GM19372 (cell line): ENCODE measurements around the gene PMEPA1.
A peak's percentile ranks its signal among the peaks of the same experiment; 100 is the strongest.

Source experiments
- ATAC-seq: cut with Tn5 transposase; IDR thresholded peaks from one replicate; pipeline ENCODE4 v1.9.1; 2021; ENCODE audit warnings: mild to moderate bottlenecking, low read depth, moderate library complexity; ENCODE audit not compliant: unreplicated experiment

Gene PMEPA1

DNA sequence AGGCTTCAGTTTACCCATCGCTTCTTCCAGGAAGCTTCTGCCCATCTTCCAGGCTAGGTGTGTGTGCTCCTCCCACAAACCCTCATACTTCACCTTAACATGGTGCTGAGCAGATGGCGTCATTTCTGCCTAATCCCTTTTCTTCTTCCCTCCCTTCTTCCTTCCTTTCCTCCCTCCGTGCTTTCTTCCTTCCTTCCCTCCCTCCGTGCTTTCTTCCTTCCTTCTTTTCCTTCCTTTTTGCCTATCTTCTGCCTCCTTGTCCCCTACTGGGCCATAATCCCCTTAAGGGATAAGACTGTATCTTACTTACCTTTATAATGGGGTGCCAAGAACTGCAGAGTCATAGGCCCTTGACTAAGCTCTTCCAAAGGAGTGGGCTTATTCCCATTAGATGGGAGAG lies 27.5 kb upstream of the PMEPA1 start:
- no peak for ATAC-seq

DNA sequence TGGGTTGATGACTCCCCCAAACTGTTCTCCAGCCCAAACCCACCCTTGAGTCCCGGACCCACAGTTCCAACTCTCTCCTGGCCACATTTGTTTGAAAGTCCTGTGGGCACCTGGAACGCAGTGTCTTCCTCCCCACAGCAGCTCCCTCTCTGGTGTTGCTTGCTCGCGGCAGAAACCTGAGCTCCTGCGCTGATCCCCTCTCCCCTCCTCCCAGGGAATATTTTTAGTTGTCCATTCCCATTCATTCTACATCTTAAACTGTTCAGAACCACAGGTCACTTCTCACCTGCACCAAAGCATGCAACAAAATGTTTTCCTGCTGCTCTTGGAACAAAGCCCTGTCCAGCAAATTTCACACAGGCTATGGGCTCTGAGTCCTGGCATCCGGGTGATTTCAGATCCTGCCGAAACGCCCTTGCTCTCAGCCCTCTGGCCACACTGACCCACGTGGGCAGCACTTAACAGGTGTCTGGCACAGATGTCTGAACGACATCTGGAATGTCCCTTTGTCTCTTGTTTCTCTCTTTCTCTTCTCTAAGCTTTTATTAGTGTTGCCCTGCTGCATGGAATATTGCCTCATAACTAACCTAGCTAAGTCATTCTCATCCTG lies 27.0 kb upstream of the PMEPA1 start:
- no peak for ATAC-seq

DNA sequence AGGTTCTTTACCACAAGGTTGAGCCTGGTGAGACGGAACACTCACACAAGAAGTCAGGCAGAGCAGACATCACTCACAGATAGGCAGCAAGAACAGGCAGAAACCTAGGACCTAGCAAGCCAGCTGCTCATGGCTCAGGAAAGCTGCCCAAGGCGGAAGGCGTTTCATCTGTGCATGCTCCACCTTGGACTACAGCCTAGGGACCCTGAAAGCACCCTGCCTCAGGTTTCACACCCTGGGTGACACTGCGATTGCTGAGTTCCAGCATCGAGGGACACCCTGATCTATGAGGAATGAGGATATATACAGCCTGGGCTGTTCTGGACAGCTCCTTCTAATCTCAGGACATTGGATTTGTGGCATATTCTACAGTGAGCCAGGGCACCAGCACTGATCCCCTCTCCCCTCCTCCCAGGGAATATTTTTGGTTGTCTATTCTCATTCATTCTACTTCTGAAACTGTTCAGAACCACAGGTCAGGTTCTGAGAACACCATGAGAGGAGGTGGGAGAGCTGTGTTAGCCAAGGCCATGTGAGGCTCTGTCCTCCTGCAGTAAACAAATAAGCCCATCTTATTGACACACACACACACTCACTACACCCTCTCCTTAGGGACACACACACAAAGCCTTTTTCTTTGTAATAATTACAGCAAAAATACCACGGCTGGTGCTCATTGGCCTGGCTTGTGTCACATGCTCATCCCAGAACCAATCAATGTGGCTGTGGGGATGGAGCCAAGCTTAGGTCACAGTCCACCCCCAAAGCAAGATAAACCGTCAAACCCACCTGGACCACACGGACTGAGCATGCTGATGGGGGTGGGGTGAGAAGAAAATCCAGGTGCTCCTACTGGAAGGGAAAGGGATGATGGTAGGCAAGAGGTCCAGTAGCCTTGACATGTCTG lies 26.3 kb upstream of the PMEPA1 start:
- no peak for ATAC-seq

DNA sequence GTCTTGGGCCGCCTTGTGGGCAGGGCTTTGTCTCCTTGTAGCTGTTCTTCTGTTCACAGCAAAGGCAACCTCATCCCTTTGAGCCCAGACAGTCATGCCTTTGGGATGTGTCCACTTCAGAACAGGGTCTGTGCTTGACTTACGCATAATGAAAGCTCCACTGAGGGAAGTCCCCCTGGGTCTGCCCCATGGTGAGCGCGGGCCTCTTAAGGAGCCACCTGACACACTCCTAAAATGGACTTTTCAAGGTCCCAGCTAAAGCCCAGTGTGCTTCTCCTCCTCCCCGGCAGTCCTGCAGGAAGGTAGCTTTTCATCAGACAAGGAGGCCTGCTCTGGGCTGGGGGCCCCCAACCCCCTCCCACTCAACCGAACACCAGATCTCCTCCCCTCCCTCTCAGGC lies 24.9 kb upstream of the PMEPA1 start:
- no peak for ATAC-seq

DNA sequence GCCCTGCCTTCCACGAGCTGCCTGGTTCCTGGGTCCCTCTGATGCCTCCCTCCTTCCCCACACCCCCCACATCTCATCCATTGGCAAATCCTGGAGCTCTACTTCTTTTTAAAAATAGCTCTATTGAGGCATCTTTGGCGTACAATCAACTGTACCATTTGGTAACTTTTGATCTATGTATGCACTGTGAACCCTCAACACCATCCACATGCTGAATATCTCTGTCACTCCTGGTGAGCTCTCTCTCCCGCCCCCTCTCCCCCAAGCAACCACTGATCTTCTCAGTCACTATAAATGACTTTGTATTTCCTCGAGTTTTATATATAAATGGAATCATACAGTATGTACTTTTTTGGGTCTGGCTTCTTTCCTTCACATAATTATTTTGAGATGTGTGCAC lies 22.4 kb upstream of the PMEPA1 start:
- ATAC-seq: no peak

DNA sequence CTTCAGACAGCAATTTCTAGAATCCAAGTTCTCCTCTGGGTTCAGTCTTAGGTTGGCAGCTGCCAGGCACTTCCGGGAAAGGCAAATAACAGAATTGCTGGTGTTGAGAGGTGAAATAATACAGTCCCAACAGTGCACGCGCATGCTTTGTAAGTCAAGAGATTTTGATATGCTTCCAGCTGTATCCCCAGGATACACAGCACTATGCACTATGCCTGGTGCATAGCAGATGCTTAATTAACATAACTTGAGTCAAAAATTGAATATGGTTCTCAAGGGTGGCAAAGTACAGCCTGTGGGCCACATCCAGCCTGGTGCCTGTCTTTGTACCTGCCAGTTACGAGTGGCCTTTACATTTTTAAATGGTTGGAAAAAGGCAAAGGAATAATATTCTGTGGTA lies 18.9 kb upstream of the PMEPA1 start:
- no peak for ATAC-seq

DNA sequence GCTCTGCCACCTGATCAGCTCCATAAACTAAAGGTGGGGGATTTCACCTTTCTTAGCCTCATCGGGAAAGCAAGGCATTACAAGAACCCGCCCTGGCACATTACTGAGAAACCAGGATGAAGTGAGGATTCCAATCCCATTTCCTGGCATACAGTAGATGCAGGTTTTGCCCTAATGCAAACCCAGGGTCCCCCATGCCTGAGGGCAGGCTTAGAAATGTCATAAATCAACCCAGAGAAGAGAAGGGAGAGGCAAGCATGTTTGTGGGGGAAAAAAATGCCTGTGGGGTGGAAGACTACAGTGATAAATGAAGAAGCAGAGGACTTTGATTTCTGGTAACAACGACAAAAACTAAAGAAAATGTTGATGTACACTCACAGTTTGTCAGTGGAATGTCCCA lies 18.0 kb upstream of the PMEPA1 start:
- ATAC-seq: no peak

DNA sequence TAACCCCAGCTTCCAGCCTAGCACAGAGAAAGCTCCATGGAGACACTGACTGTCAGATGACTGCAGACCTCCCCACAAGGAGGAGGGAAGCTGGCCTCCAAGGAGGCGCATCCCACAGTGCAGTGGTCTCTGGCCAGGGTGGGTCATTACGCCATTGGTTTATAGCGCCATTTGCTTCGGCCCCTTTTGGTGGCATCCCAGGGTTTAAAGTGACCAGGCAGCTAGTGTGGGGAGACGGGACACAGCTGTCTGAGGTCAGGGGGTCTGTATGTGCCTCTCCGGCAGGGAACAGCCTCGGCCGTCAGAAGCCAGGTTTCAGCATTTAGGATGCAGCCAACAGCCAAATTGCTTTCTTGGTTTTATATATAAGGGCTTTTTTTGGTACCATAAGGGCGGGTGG lies 15.8 kb upstream of the PMEPA1 start:
- no peak for ATAC-seq

DNA sequence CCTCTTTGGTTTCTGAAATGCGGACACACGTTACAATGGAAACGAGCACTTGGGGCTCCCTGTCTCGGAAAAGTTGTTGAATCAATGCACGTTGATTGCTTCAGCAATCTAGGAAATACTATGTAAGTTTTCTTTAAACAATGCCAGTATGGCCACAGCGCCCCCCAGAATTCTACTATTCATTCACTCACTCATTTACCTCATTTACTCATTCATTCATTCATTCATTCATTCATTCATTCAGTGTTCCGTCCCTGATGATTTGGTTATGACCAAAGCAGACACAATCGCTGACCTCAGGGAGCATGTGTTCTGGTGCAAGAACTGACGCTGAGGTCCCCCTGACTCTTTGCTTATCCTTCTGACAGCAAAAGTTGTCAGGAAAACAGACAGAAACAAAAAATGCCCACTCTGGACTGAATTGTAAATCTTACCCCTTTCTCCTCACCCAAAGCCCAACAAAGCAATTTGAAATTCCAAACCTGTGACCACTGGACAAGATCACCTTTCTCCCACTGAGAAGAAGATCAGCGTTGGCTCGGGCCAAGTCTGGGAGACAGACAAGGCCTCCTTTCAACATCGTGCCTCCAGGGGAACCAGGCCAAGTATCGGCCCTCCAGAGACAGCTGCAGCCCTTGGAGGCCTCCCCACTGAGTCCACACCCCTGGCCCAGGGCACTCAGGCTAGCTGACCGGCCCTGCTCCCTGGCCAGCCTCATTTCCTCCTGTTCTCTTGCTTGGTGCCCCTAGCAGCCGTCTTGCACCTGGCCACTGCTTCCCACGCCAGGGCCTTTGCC lies 15.0 kb upstream of the PMEPA1 start:
- ATAC-seq: no peak

DNA sequence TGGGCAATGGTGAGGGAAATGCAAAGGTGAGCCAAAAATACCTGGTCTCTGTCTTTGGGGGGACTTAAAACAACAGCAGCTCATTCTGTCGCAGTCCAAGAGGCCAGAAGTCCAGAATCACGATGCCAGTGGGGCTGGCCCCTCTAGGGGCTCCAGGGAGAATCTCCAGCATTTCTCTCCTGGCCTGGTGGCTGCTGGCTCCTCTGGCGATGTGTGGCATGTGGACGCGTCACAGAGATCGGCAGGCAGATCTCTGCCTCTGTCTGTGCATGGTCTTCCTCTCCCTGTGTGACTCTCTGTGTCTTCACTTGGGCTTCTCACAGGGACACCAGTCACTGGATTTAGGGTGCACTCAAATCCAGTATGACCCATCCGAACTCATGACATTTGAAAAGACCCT lies 14.0 kb upstream of the PMEPA1 start:
- ATAC-seq: no peak

DNA sequence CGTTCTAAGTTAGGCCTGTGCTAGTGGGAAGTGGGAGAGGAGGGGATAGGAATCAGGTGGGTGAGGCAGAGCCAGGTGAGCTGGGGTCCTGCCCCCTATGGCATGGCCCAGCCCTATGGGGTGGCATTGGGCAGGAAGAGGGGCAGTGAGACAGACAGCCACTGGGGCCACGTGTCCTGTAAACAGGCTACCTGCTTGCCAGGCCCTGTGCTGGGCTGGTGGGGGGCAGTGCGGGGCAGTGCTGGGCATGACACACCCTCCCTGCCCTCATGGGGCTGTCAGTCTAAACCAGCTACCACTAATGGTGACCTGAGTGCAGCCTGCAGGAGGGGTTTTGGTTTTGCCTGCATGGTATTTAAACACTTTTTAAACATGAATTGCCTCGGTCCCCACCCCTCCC lies 10.1 kb upstream of the PMEPA1 start:
- ATAC-seq: no peak

DNA sequence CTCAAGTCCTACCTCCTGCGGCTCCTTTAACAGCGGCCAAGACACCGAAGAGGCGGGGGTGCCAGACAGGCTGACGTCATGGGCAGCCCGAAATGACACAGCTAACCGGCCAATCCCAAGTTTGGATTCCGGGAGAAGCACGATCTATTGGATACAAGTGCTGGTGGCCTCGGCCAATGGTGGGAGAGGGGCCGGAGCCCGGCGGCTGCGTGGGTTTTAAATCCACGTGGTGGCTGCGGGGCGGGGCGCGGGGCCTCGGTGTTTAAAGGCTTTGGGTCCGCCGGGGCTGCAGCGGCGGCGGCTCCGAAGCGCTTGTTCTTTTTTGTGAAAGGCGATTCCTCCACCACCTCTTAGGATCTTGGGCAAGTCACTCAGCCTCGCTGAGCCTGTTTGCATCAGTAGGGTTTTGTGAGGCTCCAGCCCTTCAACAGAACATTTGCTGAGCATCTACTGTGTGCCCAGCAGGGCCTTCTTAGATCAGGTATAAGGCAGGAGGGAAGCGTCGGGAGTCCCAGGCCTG lies 8.7 kb upstream of the PMEPA1 start:
- ATAC-seq: peak; percentile 98

DNA sequence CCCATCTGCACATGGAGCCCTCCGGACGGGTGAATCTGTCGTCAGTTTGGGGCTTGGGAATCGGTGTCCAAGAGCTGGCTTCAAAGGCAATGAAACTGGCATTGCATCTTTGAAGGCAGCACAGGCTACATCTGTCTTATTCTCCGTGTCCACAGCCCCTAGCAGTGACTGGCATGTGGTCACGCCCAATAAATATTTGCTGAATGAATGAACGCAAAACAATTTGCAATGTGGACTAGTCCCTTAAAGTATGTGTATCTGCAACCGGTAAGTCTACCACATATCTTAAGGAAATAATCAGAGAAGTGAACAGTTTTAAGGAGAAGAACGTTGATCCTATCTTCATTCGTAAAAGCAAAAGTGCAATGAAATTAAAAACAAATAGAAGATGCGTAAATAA lies 8.0 kb upstream of the PMEPA1 start:
- ATAC-seq: no peak

DNA sequence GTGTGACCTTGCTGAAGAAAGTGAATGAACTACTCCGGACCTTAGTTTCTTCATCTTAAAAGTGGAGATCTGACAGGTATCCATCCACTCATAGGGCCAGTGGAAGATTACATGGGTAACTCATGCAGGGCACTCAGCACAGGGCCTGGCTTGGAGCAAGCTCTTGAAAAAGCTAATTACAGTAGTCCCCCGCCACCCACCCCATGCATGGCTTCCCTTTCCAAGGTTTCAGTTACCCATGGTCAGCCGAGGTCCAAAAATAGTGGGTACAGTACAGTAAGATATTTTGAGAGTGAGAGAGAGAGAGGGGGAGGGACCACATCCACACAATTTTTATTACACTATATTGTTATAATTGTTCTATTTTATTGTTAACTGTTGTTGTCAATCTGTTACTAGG lies 7.1 kb upstream of the PMEPA1 start:
- no peak for ATAC-seq

DNA sequence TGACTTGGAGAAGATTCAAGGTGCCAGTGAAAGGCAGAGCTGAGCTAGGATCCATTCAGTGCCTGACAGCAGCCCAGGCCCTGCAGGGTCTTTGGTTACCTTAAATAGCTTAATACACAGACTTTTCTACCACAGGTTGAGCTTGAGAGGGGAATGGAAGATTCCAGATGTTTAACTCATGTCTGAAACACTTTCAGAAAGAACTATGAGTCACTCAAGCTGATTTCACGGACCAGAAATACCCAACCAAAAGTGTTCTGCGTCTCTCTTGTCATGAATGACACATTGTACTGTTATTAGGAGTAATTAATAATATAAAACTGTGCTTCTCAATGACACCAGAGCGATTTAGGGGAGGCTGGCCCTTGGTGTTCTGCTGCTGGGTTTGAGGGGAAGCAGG lies 6.4 kb upstream of the PMEPA1 start:
- no peak for ATAC-seq

DNA sequence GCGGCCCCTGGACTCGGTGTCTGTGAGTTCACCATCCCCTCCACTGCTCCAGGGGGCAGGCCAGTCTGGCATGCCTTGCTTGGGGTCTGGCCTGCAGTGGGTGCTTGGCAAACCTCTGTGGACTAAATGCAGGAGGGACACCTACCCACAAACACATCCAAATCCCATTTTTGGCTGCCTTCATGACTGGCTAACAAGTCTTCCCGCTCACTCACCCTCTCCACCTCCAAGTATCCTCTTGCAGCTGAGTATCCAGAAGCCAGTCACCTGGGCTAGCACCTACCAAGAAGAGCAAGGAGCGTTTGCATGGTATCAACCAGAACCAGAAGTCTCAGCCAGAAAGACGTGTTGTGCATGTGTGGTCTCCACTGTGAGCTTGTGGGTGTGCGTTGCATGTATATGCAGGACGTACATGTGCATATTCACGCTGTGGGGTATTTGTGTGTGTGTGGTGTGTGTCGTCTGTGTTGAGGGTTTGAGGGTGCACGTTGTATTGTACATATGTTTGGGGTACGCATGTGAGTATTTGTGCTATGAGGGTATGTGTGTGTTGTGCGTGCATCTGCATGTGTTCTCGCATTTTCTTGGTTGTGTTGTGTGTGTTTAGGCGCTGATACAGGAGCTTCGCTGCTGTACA lies 5.6 kb upstream of the PMEPA1 start:
- ATAC-seq: no peak

DNA sequence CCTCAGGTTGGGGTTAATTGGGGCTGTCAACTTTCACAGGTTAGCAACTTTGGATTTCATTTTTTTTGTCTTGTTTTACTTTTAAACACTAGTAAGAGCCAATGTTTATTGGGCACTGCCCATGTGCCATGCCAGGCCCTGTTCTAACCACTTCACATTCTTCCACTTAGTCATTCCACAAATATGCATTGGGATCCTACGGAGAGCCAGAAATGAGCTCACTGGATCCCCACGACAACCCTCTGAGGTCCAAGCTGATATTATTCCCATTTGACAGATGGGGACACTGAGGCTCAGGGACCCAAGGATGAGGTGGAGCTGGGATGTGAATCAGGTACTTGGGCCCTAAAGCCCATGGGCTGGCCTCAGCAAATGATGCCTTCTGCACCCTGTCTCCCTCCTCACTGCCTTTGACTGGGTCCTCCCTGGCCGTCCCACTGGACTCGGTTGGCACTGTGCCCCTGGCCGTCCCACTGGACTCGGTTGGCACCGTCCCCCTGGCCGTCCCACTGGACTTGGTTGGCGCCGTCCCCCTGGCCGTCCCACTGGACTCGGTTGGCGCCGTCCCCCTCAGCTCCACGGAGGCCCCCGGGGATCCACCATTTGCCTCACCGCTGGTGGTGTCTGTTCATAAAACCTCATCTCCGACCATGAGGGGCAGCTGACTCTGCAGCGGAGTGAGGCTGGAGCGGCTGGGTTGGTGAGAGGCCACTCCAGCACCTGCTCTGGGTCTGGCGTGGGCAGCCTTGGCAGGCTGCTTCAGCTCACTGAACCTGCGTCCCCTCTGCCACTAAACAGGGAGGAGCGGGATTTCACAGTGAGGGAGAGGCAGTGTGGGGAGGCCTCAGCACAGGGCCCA lies 4.8 kb upstream of the PMEPA1 start:
- no peak for ATAC-seq

DNA sequence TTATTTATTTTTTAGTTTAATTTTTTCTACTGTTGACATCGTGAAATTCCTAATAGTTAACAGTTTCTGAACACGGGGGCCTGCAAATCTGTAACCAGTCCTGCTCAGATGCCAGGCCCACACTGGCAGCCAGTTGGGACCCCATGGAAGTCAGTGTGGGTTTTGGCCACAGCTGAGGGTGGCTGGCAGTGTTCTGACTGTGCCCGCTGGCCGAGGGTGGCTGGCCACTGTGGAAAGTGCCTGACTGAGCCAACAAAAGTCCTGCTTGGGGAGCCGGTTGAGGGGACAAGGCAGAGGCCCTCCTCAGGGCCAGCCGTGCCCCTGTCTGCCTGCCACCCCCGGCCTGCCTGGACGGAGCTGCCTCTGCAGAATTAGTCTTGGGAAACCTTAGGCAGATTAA lies 4.1 kb upstream of the PMEPA1 start:
- ATAC-seq: no peak

DNA sequence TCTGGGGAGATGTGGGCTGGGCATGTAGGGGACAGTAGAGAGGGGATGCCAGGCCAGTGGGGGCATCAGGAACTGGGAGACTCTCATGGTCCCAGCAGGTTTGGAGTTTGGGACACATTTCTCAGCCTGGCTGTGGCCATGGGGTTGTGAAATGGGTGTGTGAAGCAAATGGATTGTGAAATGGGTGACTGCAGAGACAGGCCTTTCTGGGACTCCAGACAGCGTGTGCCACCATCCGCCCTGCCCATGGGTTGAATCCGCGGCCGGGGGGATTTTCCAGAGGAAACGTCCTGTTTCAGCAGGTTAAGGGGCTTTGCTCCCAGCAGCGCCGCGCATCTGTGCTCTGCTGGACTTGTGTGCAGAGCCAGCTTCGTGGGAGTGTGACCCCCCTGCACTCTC lies 3.7 kb upstream of the PMEPA1 start:
- ATAC-seq: no peak
